Prostate gland (tissue), 2 donors: ENCODE measurements around the gene SLC2A4RG. TPM values are rescaled to one million over a fixed set of nuclear protein-coding genes. Genes with fewer than 3 reads are reported as not detected.

ENCODE experiments used
- DNase-seq: peaks from one replicate; pipeline ENCODE4 v3.0.0-alpha.2; 2019; ENCODE audit warnings: low spot score
- H3K27ac ChIP-seq, 2 donors: fragments of 200-600 bp; sonication (generic); 2 replicates each; pipeline ENCODE4 v1.5.1; 2017 to 2019
- H3K27me3 ChIP-seq: fragments of 200-600 bp; sonication (generic); replicated peaks from 2 replicates; pipeline ENCODE4 v1.5.1; 2019; ENCODE audit not compliant: insufficient read depth
- H3K36me3 ChIP-seq, 2 donors: fragments of 200-600 bp; sonication (generic); 1 replicate in 1 of 2; 2 replicates in 1 of 2; pipeline versions ENCODE4 v1.5.1 to v1.8.1; 2017 to 2019
- H3K4me1 ChIP-seq: fragments of 200-600 bp; sonication (generic); replicated peaks from 2 replicates; pipeline ENCODE4 v1.5.1; 2019
- H3K4me3 ChIP-seq, 2 donors: fragments of 200-600 bp; sonication (generic); 2 replicates each; pipeline ENCODE4 v1.5.1; 2017 to 2019
- H3K9me3 ChIP-seq: fragments of 200-600 bp; sonication (generic); 2 replicates; pipeline ENCODE4 v1.5.1; 2017
- CTCF ChIP-seq, 4 experiments: fragments of 200-600 bp in 2 of 4; fragments of 450-650 bp in 2 of 4; sonication (generic) in 2 of 4; IDR thresholded peaks; 1 replicate in 3 of 4; 2 replicates in 1 of 4; pipeline ENCODE4 v1.5.1; 2016 to 2019; ENCODE audit warnings: antibody characterized with exemption in 4 of 4, mild to moderate bottlenecking in 2 of 4, moderate library complexity in 2 of 4
- POLR2A ChIP-seq: fragments of 450-650 bp; IDR thresholded peaks from one replicate; pipeline ENCODE4 v1.6.1; 2016; ENCODE audit warnings: antibody characterized with exemption, mild to moderate bottlenecking
- POLR2AphosphoS5 ChIP-seq: sonication (generic); formaldehyde crosslinking; IDR thresholded peaks from one replicate; pipeline ENCODE4 v1.6.1; 2017; ENCODE audit warnings: antibody characterized with exemption
- WGBS: methylation state at CpG from one replicate; pipeline ENCODE4 v1.1.5; 2018; 5-methylcytosine and 5-hydroxymethylcytosine counted together
- intact Hi-C: fragments of 100-400 bp; cut with DNase I; formaldehyde crosslinking; loops from one replicate; pipeline ENCODE4 v1.14.2; 2022
- total RNA-seq, 2 donors: library from RNA; depleted of rRNA; stranded (reverse); fragments of >200 nt; gene quantifications; one replicate each; pipeline ENCODE4 v1.1.0, GENCODE V29; 2016

The SLC2A4RG gene
- total RNA-seq, 2 donors from 2014 or later = 140 to 155 TPM

GRCh38 chr20:63734111-63734945 is 5.2 kb upstream of the SLC2A4RG start:
- peaks cover 12% of the 10 kb centered on the region for H3K4me1 ChIP-seq
- no peak for TF ChIP-seq CTCF (IDR thresholded peaks at IDR 0.05)
- no peak for TF ChIP-seq POLR2AphosphoS5
- no peak for TF ChIP-seq POLR2A
- H3K9me3 ChIP-seq = no peaks in the 10 kb centered on the region
- intact Hi-C loops = no loop called here
- no peak for DNase-seq
- H3K27me3 ChIP-seq = no peaks in the 10 kb centered on the region
- peaks cover 4% of the 10 kb centered on the region in 2 donors for H3K36me3 ChIP-seq
- 95% methylated on average over 18 of the region's 25 CpGs for WGBS
- H3K4me3 ChIP-seq = no peak overlapping the region
- no peak overlapping the region for H3K27ac ChIP-seq

GRCh38 chr20:63734946-63735858 is 4.4 kb upstream of the SLC2A4RG start:
- Histone ChIP-seq H3K4me1 (peaks cover 12% of the 10 kb centered on the region), H3K9me3 (no peaks in the 10 kb centered on the region), H3K27ac (no peak overlapping the region), H3K36me3 (peaks cover 4% of the 10 kb centered on the region in 2 donors), H3K27me3 (no peaks in the 10 kb centered on the region), H3K4me3 (no peak overlapping the region)
- intact Hi-C loops = loop anchor here (5.0 kb wide), 1 partner anchor 78 kb away; the partner anchor contains the start of gene RTEL1
- 87% methylated on average over 43 of the region's 48 CpGs for WGBS
- no peak for TF ChIP-seq POLR2A
- TF ChIP-seq POLR2AphosphoS5 = no peak
- no peak for TF ChIP-seq CTCF (IDR thresholded peaks at IDR 0.05)
- no peak for DNase-seq

- H3K9me3 ChIP-seq = no peaks in the 10 kb centered on the region
- TF ChIP-seq POLR2A (no peak), POLR2AphosphoS5 (no peak), CTCF (IDR thresholded peaks at IDR 0.05) (no peak)
- 84% methylated on average over 31 of the region's 31 CpGs for WGBS
- no peak for DNase-seq
- intact Hi-C loops = loop anchor here (5.0 kb wide), 1 partner anchor 79 kb away; the partner anchor contains the start of gene RTEL1
- no peaks in the 10 kb centered on the region for H3K27me3 ChIP-seq
- H3K4me1 ChIP-seq = peaks cover 13% of the 10 kb centered on the region
- peaks cover 4% of the 10 kb centered on the region in 2 donors for H3K36me3 ChIP-seq
- peak within 1 kb of the TSS; percentile 13 to 24 for H3K4me3 ChIP-seq
- H3K27ac ChIP-seq = no peak within 1 kb of the TSS
These were observed 3.5 kb upstream of the SLC2A4RG start, which contains the start of gene LIME1 for GRCh38 chr20:63735859-63736718. Gene LIME1, plus strand, starts transcription at chr20:63736664. Its CDS starts 886 bp downstream, at chr20:63737550.

- no peaks in the 10 kb centered on the region for H3K9me3 ChIP-seq
- 61% methylated on average over 30 of the region's 30 CpGs for WGBS
- H3K4me1 ChIP-seq = peaks cover 23% of the 10 kb centered on the region
- peaks cover 4% of the 10 kb centered on the region in 2 donors for H3K36me3 ChIP-seq
- H3K27ac ChIP-seq = no peak overlapping the region
- intact Hi-C loops = loop anchor here (5.0 kb wide), 1 partner anchor 80 kb away; the partner anchor contains the start of gene RTEL1
- TF ChIP-seq POLR2A (no peak), POLR2AphosphoS5 (no peak), CTCF (IDR thresholded peaks at IDR 0.05) (no peak)
- H3K27me3 ChIP-seq = no peaks in the 10 kb centered on the region
- DNase-seq = no peak
- H3K4me3 ChIP-seq = peak overlapping the region; percentile 13 to 24
These were observed 2.5 kb upstream of the SLC2A4RG start for GRCh38 chr20:63736893-63737694.
